HEK293T (cell line): Measurements from ENCODE around the gene RALB.

ENCODE experiments used
- BHLHE40 ChIP-seq: fragments of 450-650 bp; IDR thresholded peaks from 2 replicates; pipeline ENCODE4 v1.6.1; 2016; ENCODE audit warnings: mild to moderate bottlenecking, moderate library complexity, borderline replicate concordance
- CTBP1 ChIP-seq: fragments of 450-650 bp; IDR thresholded peaks from 2 replicates; pipeline ENCODE4 v1.6.1; 2016; ENCODE audit warnings: borderline replicate concordance
- ELF4 ChIP-seq: fragments of 450-650 bp; IDR thresholded peaks from 2 replicates; pipeline ENCODE4 v1.6.1; 2017; ENCODE audit warnings: antibody characterized with exemption
- FOXA1 ChIP-seq: fragments of 450-650 bp; IDR thresholded peaks from 2 replicates; pipeline ENCODE4 v1.6.1; 2016; ENCODE audit warnings: mild to moderate bottlenecking
- FOXK2 ChIP-seq: fragments of 450-650 bp; IDR thresholded peaks from 2 replicates; pipeline ENCODE4 v1.6.1; 2016; ENCODE audit warnings: mild to moderate bottlenecking
- FOXM1 ChIP-seq: fragments of 450-650 bp; IDR thresholded peaks from 2 replicates; pipeline ENCODE4 v1.6.1; 2017; ENCODE audit warnings: mild to moderate bottlenecking, borderline replicate concordance
- HDGF ChIP-seq: fragments of 450-650 bp; IDR thresholded peaks from 2 replicates; pipeline ENCODE4 v1.6.1; 2017; ENCODE audit warnings: antibody characterized with exemption, borderline replicate concordance
- L3MBTL2 ChIP-seq: fragments of 450-650 bp; conservative IDR thresholded peaks from 2 replicates; pipeline ENCODE4 v1.6.1; 2016; ENCODE audit warnings: mild to moderate bottlenecking
- NFRKB ChIP-seq: fragments of 450-650 bp; IDR thresholded peaks from 2 replicates; pipeline ENCODE4 v1.6.1; 2016; ENCODE audit warnings: mild to moderate bottlenecking, moderate library complexity
- SP1 ChIP-seq: fragments of 450-650 bp; IDR thresholded peaks from 2 replicates; pipeline ENCODE4 v1.6.1; 2017
- SUZ12 ChIP-seq: fragments of 450-650 bp; IDR thresholded peaks from 2 replicates; pipeline ENCODE4 v1.6.1; 2016; ENCODE audit warnings: mild to moderate bottlenecking
- TARDBP ChIP-seq: fragments of 450-650 bp; IDR thresholded peaks from 2 replicates; pipeline ENCODE4 v1.6.1; 2016
- ZNF384 ChIP-seq: fragments of 450-650 bp; IDR thresholded peaks from 2 replicates; pipeline ENCODE4 v1.6.1; 2016
- TF ChIP-seq, protein P1 (sequence below): fragments of 450-650 bp; IDR thresholded peaks from 2 replicates; pipeline ENCODE4 v1.6.1; 2016

DNA sequence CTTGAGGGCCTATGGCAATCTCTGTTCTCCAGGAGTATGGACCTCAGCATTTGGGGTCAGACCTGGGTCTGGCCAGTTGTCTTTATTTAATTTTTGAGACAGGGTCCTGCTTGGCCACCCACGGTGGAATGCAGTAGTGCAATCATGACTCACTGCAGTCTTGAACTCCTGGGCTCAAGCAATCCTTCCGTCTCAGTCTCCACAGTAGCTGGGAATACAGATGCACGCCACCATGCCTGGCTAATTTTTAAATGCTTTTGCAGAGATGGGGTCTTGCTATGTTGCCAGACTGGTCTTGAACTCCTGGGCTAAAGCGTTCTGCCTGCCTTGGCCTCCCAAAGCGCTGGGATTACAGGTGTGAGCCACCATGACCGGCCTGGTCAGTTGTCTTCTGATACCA is 46.9 kb downstream of the RALB start:
- TF ChIP-seq BHLHE40 (no peak), TARDBP (no peak), SP1 (no peak), ZNF384 (no peak), ELF4 (no peak), FOXA1 (no peak), FOXK2 (no peak), SUZ12 (no peak), FOXM1 (no peak), CTBP1 (no peak), HDGF (no peak), NFRKB (no peak), L3MBTL2 (no peak)
- TF ChIP-seq, protein P1, sequence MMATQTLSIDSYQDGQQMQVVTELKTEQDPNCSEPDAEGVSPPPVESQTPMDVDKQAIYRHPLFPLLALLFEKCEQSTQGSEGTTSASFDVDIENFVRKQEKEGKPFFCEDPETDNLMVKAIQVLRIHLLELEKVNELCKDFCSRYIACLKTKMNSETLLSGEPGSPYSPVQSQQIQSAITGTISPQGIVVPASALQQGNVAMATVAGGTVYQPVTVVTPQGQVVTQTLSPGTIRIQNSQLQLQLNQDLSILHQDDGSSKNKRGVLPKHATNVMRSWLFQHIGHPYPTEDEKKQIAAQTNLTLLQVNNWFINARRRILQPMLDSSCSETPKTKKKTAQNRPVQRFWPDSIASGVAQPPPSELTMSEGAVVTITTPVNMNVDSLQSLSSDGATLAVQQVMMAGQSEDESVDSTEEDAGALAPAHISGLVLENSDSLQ = no peak
